ENCODE data around the gene KLHL41. TPM values are rescaled to one million over a fixed set of nuclear protein-coding genes. Genes with fewer than 3 reads are reported as not detected.

Gene KLHL41
- total and polyA plus RNA-seq, 12 donors: 32.5 to 185 (median 126) TPM

DNA sequence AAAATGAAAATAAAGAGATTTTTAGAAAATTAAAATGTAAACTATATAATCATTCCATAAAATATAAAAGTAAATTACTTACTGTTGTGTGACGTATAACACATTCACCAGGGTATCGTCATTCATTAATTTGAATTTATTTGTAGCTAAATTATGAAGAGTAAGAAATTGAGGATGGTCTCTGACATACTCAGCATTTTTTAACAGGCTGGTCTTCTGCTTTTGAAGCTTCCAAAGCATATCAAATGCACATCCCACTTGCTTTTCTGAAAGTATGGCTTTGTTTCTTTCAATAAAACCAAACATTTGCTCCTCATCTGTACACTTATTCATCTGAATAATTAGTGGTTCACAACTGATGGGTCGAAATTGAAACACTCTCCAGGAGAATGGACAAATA, 62.1 kb downstream of the KLHL41 start:
- intact Hi-C loops (cut with DNase I): loop anchor here in 1 of 10 donors (10.0 kb wide), 1 partner anchor 163 kb away; the partner anchor contains the start of gene KLHL23
- Histone ChIP-seq H3K4me1 (peaks cover 0 to 34% (median 25%) of the 10 kb centered on the region in 9 donors), H3K9me3 (no peaks in the 10 kb centered on the region), H3K27me3 (no peaks in the 10 kb centered on the region), H3K36me3 (peaks cover 0 to 28% (median 0%) of the 10 kb centered on the region in 9 donors), H3K4me3 (no peak overlapping the region), H3K27ac (no peak overlapping the region)
- ATAC-seq (no peak), DNase-seq (no peak)
- 80 to 84% methylated on average over 3 of the region's 3 CpGs for WGBS, 2 donors
- TF ChIP-seq, protein P1, sequence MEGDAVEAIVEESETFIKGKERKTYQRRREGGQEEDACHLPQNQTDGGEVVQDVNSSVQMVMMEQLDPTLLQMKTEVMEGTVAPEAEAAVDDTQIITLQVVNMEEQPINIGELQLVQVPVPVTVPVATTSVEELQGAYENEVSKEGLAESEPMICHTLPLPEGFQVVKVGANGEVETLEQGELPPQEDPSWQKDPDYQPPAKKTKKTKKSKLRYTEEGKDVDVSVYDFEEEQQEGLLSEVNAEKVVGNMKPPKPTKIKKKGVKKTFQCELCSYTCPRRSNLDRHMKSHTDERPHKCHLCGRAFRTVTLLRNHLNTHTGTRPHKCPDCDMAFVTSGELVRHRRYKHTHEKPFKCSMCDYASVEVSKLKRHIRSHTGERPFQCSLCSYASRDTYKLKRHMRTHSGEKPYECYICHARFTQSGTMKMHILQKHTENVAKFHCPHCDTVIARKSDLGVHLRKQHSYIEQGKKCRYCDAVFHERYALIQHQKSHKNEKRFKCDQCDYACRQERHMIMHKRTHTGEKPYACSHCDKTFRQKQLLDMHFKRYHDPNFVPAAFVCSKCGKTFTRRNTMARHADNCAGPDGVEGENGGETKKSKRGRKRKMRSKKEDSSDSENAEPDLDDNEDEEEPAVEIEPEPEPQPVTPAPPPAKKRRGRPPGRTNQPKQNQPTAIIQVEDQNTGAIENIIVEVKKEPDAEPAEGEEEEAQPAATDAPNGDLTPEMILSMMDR (IDR thresholded peaks at IDR 0.05): no peak

DNA sequence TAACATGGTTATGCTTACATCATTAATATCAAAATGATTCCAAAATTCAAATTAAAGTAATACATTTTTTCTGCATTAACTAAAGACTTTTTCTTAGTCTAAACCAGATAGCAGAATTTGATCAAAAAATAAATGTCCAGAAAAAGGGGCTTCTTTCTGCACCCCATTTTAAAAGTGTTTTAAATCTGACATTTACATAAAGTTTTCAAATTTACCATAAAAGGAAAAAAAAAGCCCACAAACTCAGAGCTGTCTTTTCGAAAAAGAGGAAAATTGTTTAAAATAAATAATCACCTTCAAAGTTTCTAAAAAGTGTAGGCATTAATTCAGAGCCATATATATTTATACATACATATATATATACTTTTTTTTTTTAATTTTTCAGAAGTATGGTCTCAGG, 62.7 kb downstream of the KLHL41 start:
- intact Hi-C loops (cut with DNase I): loop anchor here in 1 of 10 donors (10.0 kb wide), 1 partner anchor 163 kb away; the partner anchor contains the start of gene KLHL23
- 76 to 79% methylated on average over 1 of the region's 1 CpG for whole genome bisulfite sequencing, 2 donors

DNA sequence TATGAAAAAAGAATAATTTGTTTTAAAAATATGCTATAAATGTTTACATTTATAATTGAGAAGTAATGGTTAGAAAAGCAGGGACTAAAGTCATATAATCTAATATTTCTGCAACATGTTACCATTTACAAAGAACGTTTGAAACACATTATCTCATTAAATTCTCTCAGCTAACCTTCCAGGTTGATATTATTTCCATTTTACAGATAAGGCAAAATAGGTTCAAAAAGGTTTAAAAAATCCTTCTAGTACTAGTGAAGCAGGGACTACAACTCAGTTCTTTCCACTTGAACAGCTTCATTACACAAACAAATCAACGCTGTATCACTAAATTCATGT, 63.3 kb downstream of the KLHL41 start:
- intact Hi-C loops (cut with DNase I): loop anchor here in 1 of 10 donors (10.0 kb wide), 1 partner anchor 162 kb away; the partner anchor contains the start of gene KLHL23

More for the DNA sequence above, 62.7 kb downstream of the KLHL41 start:
- Histone ChIP-seq H3K4me3 (peak overlapping the region in 7 of 10 donors; percentile 67 to 89 (median 74)), H3K4me1 (peaks cover 0 to 34% (median 25%) of the 10 kb centered on the region in 9 donors), H3K27me3 (no peaks in the 10 kb centered on the region), H3K9me3 (no peaks in the 10 kb centered on the region), H3K36me3 (peaks cover 0 to 27% (median 0%) of the 10 kb centered on the region in 9 donors), H3K27ac (no peak overlapping the region)
- no peak for ATAC-seq
- TF ChIP-seq, protein P1 (IDR thresholded peaks at IDR 0.05): no peak
- no peak for DNase-seq

DNA sequence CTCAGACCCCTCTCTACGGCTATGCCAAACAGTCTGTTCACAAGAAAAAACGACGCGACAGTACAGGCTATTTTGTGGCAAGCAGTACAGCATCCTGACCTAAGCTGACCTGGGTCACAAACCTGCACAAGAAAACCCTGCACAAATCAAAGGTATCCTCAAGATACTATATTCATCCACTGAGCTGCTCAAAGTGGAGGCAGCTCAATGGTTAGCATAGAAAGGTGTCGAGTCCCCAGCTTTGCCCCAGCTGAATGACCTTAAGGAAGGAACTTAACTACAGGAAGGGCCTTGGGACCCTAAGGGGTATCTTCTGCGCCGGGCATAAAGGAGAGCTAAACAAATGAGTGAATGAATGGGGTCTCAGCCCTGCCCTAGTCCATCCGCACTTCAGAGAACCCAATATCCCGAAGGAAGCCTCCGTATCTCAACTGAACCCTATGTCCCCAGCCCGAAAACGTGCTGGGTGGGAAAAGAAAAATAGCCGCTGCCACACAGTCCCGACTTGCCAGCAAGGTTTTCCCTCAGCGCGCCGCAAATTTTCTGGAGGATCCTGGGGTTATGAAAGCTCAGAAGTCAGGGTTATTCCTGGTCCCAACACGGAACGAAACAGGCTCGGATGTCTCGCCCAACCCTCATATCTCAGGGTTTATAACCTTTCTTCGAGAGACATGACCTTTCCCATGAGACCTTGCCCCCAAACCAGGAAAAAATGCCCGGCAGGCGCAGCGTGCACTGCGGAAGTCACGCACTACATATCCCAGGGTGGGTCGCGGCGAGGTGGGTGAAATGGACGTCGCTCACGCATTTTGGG, 63.9 kb downstream of the KLHL41 start, which contains the start of gene FASTKD1:
FASTKD1 (minus strand) TSS at position 706 of the 814 bp plus-strand sequence. CDS start 1,836 bp downstream, outside the sequence.
- DNase-seq (peak; percentile 90 to 93), ATAC-seq (peak; percentile 97 to 100 (median 99))
- Histone ChIP-seq H3K4me1 (peaks cover 0 to 34% (median 25%) of the 10 kb centered on the region in 9 donors), H3K9me3 (no peaks in the 10 kb centered on the region), H3K27ac (peak within 1 kb of the TSS; percentile 41 to 92 (median 86)), H3K27me3 (no peaks in the 10 kb centered on the region), H3K4me3 (peak within 1 kb of the TSS; percentile 62 to 89 (median 74)), H3K36me3 (peaks cover 0 to 18% (median 0%) of the 10 kb centered on the region in 9 donors)
- intact Hi-C loops (cut with DNase I): loop anchor here in 1 of 10 donors (10.0 kb wide), 1 partner anchor 161 kb away; the partner anchor contains the start of gene KLHL23
- TF ChIP-seq, protein P1 (IDR thresholded peaks at IDR 0.05): no peak
- WGBS, 2 donors: 0% methylated on average over 33 of the region's 33 CpGs

More for the DNA sequence above, 63.3 kb downstream of the KLHL41 start:
- Histone ChIP-seq H3K36me3 (peaks cover 0 to 24% (median 0%) of the 10 kb centered on the region in 9 donors), H3K27me3 (no peaks in the 10 kb centered on the region), H3K4me3 (peak overlapping the region; percentile 62 to 89 (median 74)), H3K27ac (peak overlapping the region in 8 of 10 donors; percentile 72 to 92 (median 88)), H3K4me1 (peaks cover 0 to 34% (median 25%) of the 10 kb centered on the region in 9 donors), H3K9me3 (no peaks in the 10 kb centered on the region)
- 23 to 39% methylated on average over 2 of the region's 2 CpGs for WGBS, 2 donors
- TF ChIP-seq, protein P1 (IDR thresholded peaks at IDR 0.05): no peak
- ATAC-seq (no peak), DNase-seq (no peak)
